Loucy (cell line): ENCODE data around the gene RPS15A.

Experiments
- H2AFZ ChIP-seq: fragments of 200-600 bp; sonication (generic); 2 replicates; pipeline ENCODE4 v1.6.0; 2016; ENCODE audit warnings: antibody characterized with exemption, mild to moderate bottlenecking, low read length, moderate library complexity
- H3F3A ChIP-seq: fragments of 200-600 bp; 2 replicates; pipeline ENCODE4 v1.6.0; 2016; ENCODE audit warnings: antibody characterized with exemption, low read depth, mild to moderate bottlenecking
- H3K27me3 ChIP-seq: fragments of 200-600 bp; sonication (generic); 2 replicates; pipeline ENCODE4 v1.6.1; 2014; ENCODE audit warnings: low read length, mild to moderate bottlenecking; ENCODE audit not compliant: insufficient read depth, poor library complexity, severe bottlenecking
- H3K36me3 ChIP-seq: fragments of 200-600 bp; sonication (generic); 2 replicates; pipeline ENCODE4 v1.6.1; 2016; ENCODE audit warnings: low read length; ENCODE audit not compliant: insufficient read depth
- H3K4me1 ChIP-seq: fragments of 200-600 bp; sonication (generic); 2 replicates; pipeline ENCODE4 v1.5.1; 2014; ENCODE audit warnings: low read length, mild to moderate bottlenecking; ENCODE audit not compliant: insufficient read depth, poor library complexity, severe bottlenecking
- H3K4me2 ChIP-seq: fragments of 200-600 bp; sonication (generic); 2 replicates; pipeline ENCODE4 v1.6.0; 2014; ENCODE audit warnings: antibody characterized with exemption, low read length, low read depth, mild to moderate bottlenecking; ENCODE audit not compliant: poor library complexity, severe bottlenecking
- H3K4me3 ChIP-seq: fragments of 200-600 bp; sonication (generic); 2 replicates; pipeline ENCODE4 v1.5.1; 2014; ENCODE audit warnings: low read length, mild to moderate bottlenecking, mixed read lengths; ENCODE audit not compliant: poor library complexity, severe bottlenecking
- H3K79me2 ChIP-seq: fragments of 200-600 bp; sonication (generic); 2 replicates; pipeline ENCODE4 v1.6.1; 2014; ENCODE audit warnings: low read length; ENCODE audit not compliant: insufficient read depth
- H3K9ac ChIP-seq: fragments of 200-600 bp; sonication (generic); 2 replicates; pipeline ENCODE4 v1.6.0; 2014; ENCODE audit warnings: mild to moderate bottlenecking, low read depth, low read length, moderate library complexity; ENCODE audit not compliant: poor library complexity, severe bottlenecking
- H3K9me2 ChIP-seq: fragments of 200-600 bp; sonication (generic); replicated peaks from 2 replicates; pipeline ENCODE4 v1.6.1; 2016; ENCODE audit warnings: low read depth, low read length, mixed read lengths
- H3K9me3 ChIP-seq: fragments of 200-600 bp; sonication (generic); 2 replicates; pipeline ENCODE4 v1.6.1; 2014; ENCODE audit warnings: mild to moderate bottlenecking, antibody characterized with exemption, low read length, low read depth; ENCODE audit not compliant: insufficient read depth
- H4K20me1 ChIP-seq: fragments of 200-600 bp; sonication (generic); 2 replicates; pipeline ENCODE4 v1.6.0; 2014; ENCODE audit warnings: antibody characterized with exemption, low read length, mild to moderate bottlenecking; ENCODE audit not compliant: insufficient read depth, poor library complexity, severe bottlenecking
- EZH2phosphoT487 ChIP-seq: fragments of 200-600 bp; IDR thresholded peaks from 2 replicates; pipeline ENCODE4 v1.6.1; 2018; ENCODE audit warnings: antibody characterized with exemption, mild to moderate bottlenecking, moderate library complexity, borderline replicate concordance
- TF ChIP-seq, protein P1 (sequence below): fragments of 200-600 bp; sonication (generic); conservative IDR thresholded peaks from 2 replicates; pipeline ENCODE4 v1.5.1; 2014; ENCODE audit warnings: mild to moderate bottlenecking, antibody characterized with exemption, low read length

RPS15A gene

GRCh38 chr16:18834864-18835263 is 44.7 kb upstream of the RPS15A start:
- H3K4me1 ChIP-seq: no peaks in the 10 kb centered on the region
- H3K4me2 ChIP-seq: no peak overlapping the region
- H3K36me3 ChIP-seq: peaks cover 92% of the 10 kb centered on the region
- H3K9ac ChIP-seq: no peak overlapping the region
- no peaks in the 10 kb centered on the region for H4K20me1 ChIP-seq
- no peaks in the 10 kb centered on the region for H3K27me3 ChIP-seq
- no peaks in the 10 kb centered on the region for H3K79me2 ChIP-seq
- no peaks in the 10 kb centered on the region for H3K9me2 ChIP-seq
- no peak overlapping the region for H2AFZ ChIP-seq
- H3F3A ChIP-seq: no peaks in the 10 kb centered on the region
- TF ChIP-seq EZH2phosphoT487: no peak
- no peak overlapping the region for H3K4me3 ChIP-seq
- no peaks in the 10 kb centered on the region for H3K9me3 ChIP-seq

DNA sequence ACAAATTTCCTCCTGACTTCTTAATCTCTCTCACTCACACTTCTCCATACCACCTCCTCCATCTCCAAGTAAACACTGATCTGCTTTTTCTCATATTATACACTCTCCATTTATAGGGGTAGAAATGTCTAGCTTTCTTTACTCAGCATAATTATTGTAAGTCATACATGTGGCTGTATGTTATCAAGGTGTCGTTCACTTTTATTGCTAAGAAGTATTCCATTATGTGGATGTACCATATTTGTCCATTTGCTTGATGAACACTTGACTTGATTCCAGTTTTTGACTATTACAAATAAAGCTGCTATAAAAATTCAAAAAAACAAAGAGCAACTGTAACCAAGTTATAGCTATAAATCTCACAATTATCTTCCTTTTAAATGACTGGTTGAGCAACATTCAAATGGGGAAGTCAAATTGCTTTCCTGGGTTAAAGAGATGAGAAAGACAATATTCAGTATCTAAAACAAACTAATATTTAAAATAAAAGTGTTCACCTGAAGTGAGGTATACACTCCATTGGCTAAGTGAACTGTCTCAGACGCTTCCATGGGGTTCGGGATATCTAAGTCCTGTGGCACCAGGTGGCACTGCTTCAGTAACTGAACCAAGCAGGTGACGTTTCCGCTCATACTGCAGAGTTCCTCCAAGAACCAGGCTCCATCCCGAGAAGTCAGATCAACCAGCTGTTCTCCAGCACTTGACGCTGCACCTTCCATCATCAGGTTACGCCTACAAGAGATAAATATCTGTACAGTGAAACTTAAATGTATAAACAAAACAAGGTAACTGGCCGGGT is 43.8 kb upstream of the RPS15A start:
- no peaks in the 10 kb centered on the region for H3K9me2 ChIP-seq
- H4K20me1 ChIP-seq: no peaks in the 10 kb centered on the region
- H3K79me2 ChIP-seq: no peaks in the 10 kb centered on the region
- peaks cover 95% of the 10 kb centered on the region for H3K36me3 ChIP-seq
- no peak overlapping the region for H3K4me3 ChIP-seq
- no peak for TF ChIP-seq EZH2phosphoT487
- TF ChIP-seq, protein P1, sequence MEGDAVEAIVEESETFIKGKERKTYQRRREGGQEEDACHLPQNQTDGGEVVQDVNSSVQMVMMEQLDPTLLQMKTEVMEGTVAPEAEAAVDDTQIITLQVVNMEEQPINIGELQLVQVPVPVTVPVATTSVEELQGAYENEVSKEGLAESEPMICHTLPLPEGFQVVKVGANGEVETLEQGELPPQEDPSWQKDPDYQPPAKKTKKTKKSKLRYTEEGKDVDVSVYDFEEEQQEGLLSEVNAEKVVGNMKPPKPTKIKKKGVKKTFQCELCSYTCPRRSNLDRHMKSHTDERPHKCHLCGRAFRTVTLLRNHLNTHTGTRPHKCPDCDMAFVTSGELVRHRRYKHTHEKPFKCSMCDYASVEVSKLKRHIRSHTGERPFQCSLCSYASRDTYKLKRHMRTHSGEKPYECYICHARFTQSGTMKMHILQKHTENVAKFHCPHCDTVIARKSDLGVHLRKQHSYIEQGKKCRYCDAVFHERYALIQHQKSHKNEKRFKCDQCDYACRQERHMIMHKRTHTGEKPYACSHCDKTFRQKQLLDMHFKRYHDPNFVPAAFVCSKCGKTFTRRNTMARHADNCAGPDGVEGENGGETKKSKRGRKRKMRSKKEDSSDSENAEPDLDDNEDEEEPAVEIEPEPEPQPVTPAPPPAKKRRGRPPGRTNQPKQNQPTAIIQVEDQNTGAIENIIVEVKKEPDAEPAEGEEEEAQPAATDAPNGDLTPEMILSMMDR: no peak
- no peak overlapping the region for H3K9ac ChIP-seq
- H3K27me3 ChIP-seq: no peaks in the 10 kb centered on the region
- no peaks in the 10 kb centered on the region for H3K4me1 ChIP-seq
- H3K9me3 ChIP-seq: no peaks in the 10 kb centered on the region
- H2AFZ ChIP-seq: no peak overlapping the region
- H3F3A ChIP-seq: no peaks in the 10 kb centered on the region
- H3K4me2 ChIP-seq: no peak overlapping the region

- Histone ChIP-seq H3K4me2 (no peak overlapping the region), H3F3A (no peaks in the 10 kb centered on the region), H3K4me1 (no peaks in the 10 kb centered on the region), H4K20me1 (no peaks in the 10 kb centered on the region), H3K27me3 (no peaks in the 10 kb centered on the region), H3K9ac (no peak overlapping the region), H3K79me2 (no peaks in the 10 kb centered on the region), H3K4me3 (no peak overlapping the region), H3K9me3 (no peaks in the 10 kb centered on the region), H2AFZ (no peak overlapping the region), H3K9me2 (no peaks in the 10 kb centered on the region), H3K36me3 (peaks cover 92% of the 10 kb centered on the region)
- TF ChIP-seq, protein P1: no peak
- TF ChIP-seq EZH2phosphoT487: no peak
These were observed 42.5 kb upstream of the RPS15A start for GRCh38 chr16:18832613-18833012.

DNA sequence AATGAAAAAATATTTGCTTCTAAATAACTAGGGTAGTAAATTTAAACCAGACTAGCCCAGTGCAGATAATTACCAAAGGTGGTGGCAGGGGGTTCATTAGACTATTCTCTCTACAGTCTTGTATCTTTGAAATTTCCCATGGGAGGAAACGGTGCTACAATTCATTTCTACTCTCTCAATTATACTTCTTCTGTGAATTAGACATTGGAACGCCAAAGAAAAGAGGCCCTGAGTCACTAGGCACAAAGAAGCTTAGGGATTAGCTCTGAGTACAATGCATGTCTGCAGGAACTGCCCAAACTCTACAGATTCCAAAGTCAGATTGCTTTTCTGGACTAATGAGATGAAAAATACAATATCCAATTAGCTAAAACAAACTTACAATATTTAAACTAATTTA is 41.9 kb upstream of the RPS15A start:
- Histone ChIP-seq H3K36me3 (peaks cover 86% of the 10 kb centered on the region), H4K20me1 (no peaks in the 10 kb centered on the region), H3K9me2 (no peaks in the 10 kb centered on the region), H3K4me3 (no peak overlapping the region), H3K27me3 (no peaks in the 10 kb centered on the region), H3K4me2 (no peak overlapping the region), H3K9ac (no peak overlapping the region), H3K9me3 (no peaks in the 10 kb centered on the region), H3K79me2 (no peaks in the 10 kb centered on the region), H3K4me1 (no peaks in the 10 kb centered on the region), H2AFZ (no peak overlapping the region), H3F3A (no peaks in the 10 kb centered on the region)
- TF ChIP-seq, protein P1: no peak
- no peak for TF ChIP-seq EZH2phosphoT487
